Measurements from ENCODE around the gene CASZ1. TPM values are rescaled to one million over a fixed set of nuclear protein-coding genes. Genes with fewer than 3 reads are reported as not detected.

The CASZ1 gene
- total and polyA plus RNA-seq, 2 donors (not counting 3 experiments of a cell fraction or from before 2014, with no cell fraction given) = 1.5 to 5.2 TPM

DNA sequence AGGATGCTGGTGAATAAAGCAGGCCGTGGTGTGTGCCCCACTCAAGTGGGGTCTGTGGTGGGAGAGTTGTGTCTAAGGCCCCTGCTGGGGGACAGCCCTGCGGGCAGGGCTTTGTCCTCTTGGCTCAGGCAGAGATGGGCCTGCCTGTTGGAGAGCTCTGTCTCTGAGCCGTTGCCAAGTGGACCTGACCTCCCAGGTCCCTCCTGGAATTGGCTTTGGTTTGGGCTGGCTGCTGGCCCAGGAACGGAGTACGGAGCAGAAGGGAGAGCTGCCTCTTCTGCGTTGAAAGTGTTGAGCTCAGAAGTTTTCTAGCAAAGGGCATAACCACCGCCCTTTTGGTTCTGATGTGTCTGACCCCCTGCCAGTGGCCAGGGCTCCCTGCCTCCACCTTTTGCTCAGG lies 167.8 kb downstream of the CASZ1 start:
- DNase-seq (ENCODE audit: low read depth, low spot score) = no peak
- dilution Hi-C loops (cut with MboI; ENCODE audit: extremely low pct_ligation_motif_present, low sequenced_read_pairs) = no loop called here
- CTCF ChIA-PET = interaction anchor here (0.7 kb wide), 1 partner anchor 101 kb away, joined by 3 read pairs; no protein-coding TSS in a partner anchor

More for the DNA sequence above, 167.8 kb downstream of the CASZ1 start:
- no peak overlapping the region for H3K27ac ChIP-seq (ENCODE audit: insufficient read depth, low read depth, low read length)
- H2AFZ ChIP-seq (ENCODE audit: low read depth, low read length) = no peak overlapping the region
- H3K36me3 ChIP-seq (ENCODE audit: control insufficient read depth in 2 of 2, extremely low read depth in 1 of 2, insufficient read depth in 2 of 2, low read length in 2 of 2) = peaks cover 0 to 9% of the 10 kb centered on the region in 2 experiments
- no peaks in the 10 kb centered on the region for H3K79me2 ChIP-seq (ENCODE audit: control insufficient read depth, insufficient read depth, low read length)
- no peaks in the 10 kb centered on the region for H3K9me1 ChIP-seq (replicated peaks; ENCODE audit: control insufficient read depth, extremely low read depth, insufficient read depth, low read length)
- H3K4me1 ChIP-seq (ENCODE audit: control insufficient read depth, extremely low read depth, insufficient read depth, low read length) = no peaks in the 10 kb centered on the region
- no TSS peak for BruUV-seq (replicated peaks)
- no peaks in the 10 kb centered on the region for H3K27me3 ChIP-seq (ENCODE audit: control insufficient read depth in 2 of 2, insufficient read depth in 2 of 2, low read length in 2 of 2)
- TF ChIP-seq POLR2AphosphoS5 (IDR thresholded peaks at IDR 0.05; ENCODE audit: insufficient read depth, low read depth, low read length) (no peak), JUN (IDR thresholded peaks at IDR 0.05; ENCODE audit: borderline replicate concordance, insufficient read depth, insufficient read length, low read depth) (no peak), GATA2 (IDR thresholded peaks at IDR 0.05; ENCODE audit: insufficient read depth, insufficient read length, low read depth, low read length) (no peak), FOS (IDR thresholded peaks at IDR 0.05; ENCODE audit: borderline replicate concordance, insufficient read depth, low read length) (no peak), EZH2 (IDR thresholded peaks at IDR 0.05; ENCODE audit: borderline replicate concordance, low read depth, low read length, severe bottlenecking) (no peak), MYC (IDR thresholded peaks at IDR 0.05; ENCODE audit: low read depth, low read length) (no peak), POLR2A (IDR thresholded peaks at IDR 0.05; ENCODE audit: low read depth, low read length) (no peak)
- TF ChIP-seq, protein P1, sequence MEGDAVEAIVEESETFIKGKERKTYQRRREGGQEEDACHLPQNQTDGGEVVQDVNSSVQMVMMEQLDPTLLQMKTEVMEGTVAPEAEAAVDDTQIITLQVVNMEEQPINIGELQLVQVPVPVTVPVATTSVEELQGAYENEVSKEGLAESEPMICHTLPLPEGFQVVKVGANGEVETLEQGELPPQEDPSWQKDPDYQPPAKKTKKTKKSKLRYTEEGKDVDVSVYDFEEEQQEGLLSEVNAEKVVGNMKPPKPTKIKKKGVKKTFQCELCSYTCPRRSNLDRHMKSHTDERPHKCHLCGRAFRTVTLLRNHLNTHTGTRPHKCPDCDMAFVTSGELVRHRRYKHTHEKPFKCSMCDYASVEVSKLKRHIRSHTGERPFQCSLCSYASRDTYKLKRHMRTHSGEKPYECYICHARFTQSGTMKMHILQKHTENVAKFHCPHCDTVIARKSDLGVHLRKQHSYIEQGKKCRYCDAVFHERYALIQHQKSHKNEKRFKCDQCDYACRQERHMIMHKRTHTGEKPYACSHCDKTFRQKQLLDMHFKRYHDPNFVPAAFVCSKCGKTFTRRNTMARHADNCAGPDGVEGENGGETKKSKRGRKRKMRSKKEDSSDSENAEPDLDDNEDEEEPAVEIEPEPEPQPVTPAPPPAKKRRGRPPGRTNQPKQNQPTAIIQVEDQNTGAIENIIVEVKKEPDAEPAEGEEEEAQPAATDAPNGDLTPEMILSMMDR (IDR thresholded peaks at IDR 0.05; ENCODE audit: extremely low read depth in 1 of 2, insufficient read depth in 1 of 2, low read depth in 1 of 2, low read length in 2 of 2) = no peak
- TF ChIP-seq, protein P2, sequence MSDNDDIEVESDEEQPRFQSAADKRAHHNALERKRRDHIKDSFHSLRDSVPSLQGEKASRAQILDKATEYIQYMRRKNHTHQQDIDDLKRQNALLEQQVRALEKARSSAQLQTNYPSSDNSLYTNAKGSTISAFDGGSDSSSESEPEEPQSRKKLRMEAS (IDR thresholded peaks at IDR 0.05; ENCODE audit: insufficient read depth, insufficient read length) = no peak
- no peak overlapping the region for H3K4me2 ChIP-seq (ENCODE audit: insufficient read depth, low read length)
- no peak for FAIRE-seq
- no peak overlapping the region for H3K9ac ChIP-seq (replicated peaks; ENCODE audit: extremely low read depth, insufficient read depth, low read length)
- POLR2A ChIA-PET = no interaction called here
- no peaks in the 10 kb centered on the region for H3K9me3 ChIP-seq (replicated peaks; ENCODE audit: control insufficient read depth, insufficient read depth, low read length)
- H4K20me1 ChIP-seq (replicated peaks; ENCODE audit: control insufficient read depth, extremely low read depth, insufficient read depth, low read length) = no peaks in the 10 kb centered on the region
- H3K4me3 ChIP-seq (replicated peaks in 1 of 3; ENCODE audit: insufficient read depth in 1 of 3, low read depth in 1 of 3, low read length in 3 of 3) = no peak overlapping the region
- intact Hi-C loops (cut with micrococcal nuclease) = no loop called here
